ENCODE data around the gene DEDD2. TPM values are rescaled to one million over a fixed set of nuclear protein-coding genes. Genes with fewer than 3 reads are reported as not detected.

DEDD2 gene
- total RNA-seq, 6 donors from 2014 or later, result 38.6 to 154 (median 51.2) TPM

GRCh38 chr19:42155796-42156195 is 61.7 kb downstream of the DEDD2 start:
- Histone ChIP-seq H3K9me3 (no peaks in the 10 kb centered on the region), H3K4me3 (no peak overlapping the region), H3K4me1 (no peaks in the 10 kb centered on the region), H3K27ac (no peak overlapping the region), H3K36me3 (no peaks in the 10 kb centered on the region), H3K27me3 (peaks cover 0 to 6% (median 3%) of the 10 kb centered on the region in 4 donors)
- DNase-seq (no peak), ATAC-seq (ENCODE audit: low FRiP score in 2 of 2) (no peak)
- 33 to 34% methylated on average over 7 to 10 of the region's 10 CpGs for WGBS, 2 donors
- TF ChIP-seq EP300 (IDR thresholded peaks at IDR 0.05) (no peak), POLR2AphosphoS5 (IDR thresholded peaks at IDR 0.05) (no peak), POLR2A (IDR thresholded peaks at IDR 0.05) (no peak)
- TF ChIP-seq, protein P1, sequence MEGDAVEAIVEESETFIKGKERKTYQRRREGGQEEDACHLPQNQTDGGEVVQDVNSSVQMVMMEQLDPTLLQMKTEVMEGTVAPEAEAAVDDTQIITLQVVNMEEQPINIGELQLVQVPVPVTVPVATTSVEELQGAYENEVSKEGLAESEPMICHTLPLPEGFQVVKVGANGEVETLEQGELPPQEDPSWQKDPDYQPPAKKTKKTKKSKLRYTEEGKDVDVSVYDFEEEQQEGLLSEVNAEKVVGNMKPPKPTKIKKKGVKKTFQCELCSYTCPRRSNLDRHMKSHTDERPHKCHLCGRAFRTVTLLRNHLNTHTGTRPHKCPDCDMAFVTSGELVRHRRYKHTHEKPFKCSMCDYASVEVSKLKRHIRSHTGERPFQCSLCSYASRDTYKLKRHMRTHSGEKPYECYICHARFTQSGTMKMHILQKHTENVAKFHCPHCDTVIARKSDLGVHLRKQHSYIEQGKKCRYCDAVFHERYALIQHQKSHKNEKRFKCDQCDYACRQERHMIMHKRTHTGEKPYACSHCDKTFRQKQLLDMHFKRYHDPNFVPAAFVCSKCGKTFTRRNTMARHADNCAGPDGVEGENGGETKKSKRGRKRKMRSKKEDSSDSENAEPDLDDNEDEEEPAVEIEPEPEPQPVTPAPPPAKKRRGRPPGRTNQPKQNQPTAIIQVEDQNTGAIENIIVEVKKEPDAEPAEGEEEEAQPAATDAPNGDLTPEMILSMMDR (IDR thresholded peaks at IDR 0.05), result no peak

- peak in 1 of 2 donors; percentile 6 for ATAC-seq (ENCODE audit: low FRiP score in 2 of 2)
- H3K27me3 ChIP-seq, result peaks cover 0 to 9% (median 4%) of the 10 kb centered on the region in 4 donors
- 43 to 47% methylated on average over 15 of the region's 15 CpGs for WGBS, 2 donors
These were observed 62.8 kb downstream of the DEDD2 start for GRCh38 chr19:42154471-42155323.

GRCh38 chr19:42153672-42154433 is 63.6 kb downstream of the DEDD2 start:
- TF ChIP-seq, protein P1 (IDR thresholded peaks at IDR 0.05), result no peak
- no peak for TF ChIP-seq POLR2A (IDR thresholded peaks at IDR 0.05)
- no peak overlapping the region for H3K4me3 ChIP-seq
- no peak overlapping the region for H3K27ac ChIP-seq
- no peaks in the 10 kb centered on the region for H3K4me1 ChIP-seq
- H3K27me3 ChIP-seq, result peaks cover 0 to 9% (median 4%) of the 10 kb centered on the region in 4 donors
- no peaks in the 10 kb centered on the region for H3K36me3 ChIP-seq
- DNase-seq, result peak in 1 of 2 donors; percentile 46
- no peak for ATAC-seq (ENCODE audit: low FRiP score in 2 of 2)
- WGBS, 2 donors, result 47 to 61% methylated on average over 16 to 20 of the region's 20 CpGs
- H3K9me3 ChIP-seq, result no peaks in the 10 kb centered on the region

More at GRCh38 chr19:42154471-42155323, 62.8 kb downstream of the DEDD2 start:
- no peak overlapping the region for H3K27ac ChIP-seq
- peak in 1 of 2 donors; percentile 28 for DNase-seq
- H3K4me1 ChIP-seq, result no peaks in the 10 kb centered on the region
- H3K4me3 ChIP-seq, result no peak overlapping the region
- TF ChIP-seq, protein P1 (IDR thresholded peaks at IDR 0.05), result no peak
- TF ChIP-seq EP300 (IDR thresholded peaks at IDR 0.05) (no peak), POLR2A (IDR thresholded peaks at IDR 0.05) (no peak), POLR2AphosphoS5 (IDR thresholded peaks at IDR 0.05) (no peak)
- no peaks in the 10 kb centered on the region for H3K36me3 ChIP-seq
- no peaks in the 10 kb centered on the region for H3K9me3 ChIP-seq

DNA sequence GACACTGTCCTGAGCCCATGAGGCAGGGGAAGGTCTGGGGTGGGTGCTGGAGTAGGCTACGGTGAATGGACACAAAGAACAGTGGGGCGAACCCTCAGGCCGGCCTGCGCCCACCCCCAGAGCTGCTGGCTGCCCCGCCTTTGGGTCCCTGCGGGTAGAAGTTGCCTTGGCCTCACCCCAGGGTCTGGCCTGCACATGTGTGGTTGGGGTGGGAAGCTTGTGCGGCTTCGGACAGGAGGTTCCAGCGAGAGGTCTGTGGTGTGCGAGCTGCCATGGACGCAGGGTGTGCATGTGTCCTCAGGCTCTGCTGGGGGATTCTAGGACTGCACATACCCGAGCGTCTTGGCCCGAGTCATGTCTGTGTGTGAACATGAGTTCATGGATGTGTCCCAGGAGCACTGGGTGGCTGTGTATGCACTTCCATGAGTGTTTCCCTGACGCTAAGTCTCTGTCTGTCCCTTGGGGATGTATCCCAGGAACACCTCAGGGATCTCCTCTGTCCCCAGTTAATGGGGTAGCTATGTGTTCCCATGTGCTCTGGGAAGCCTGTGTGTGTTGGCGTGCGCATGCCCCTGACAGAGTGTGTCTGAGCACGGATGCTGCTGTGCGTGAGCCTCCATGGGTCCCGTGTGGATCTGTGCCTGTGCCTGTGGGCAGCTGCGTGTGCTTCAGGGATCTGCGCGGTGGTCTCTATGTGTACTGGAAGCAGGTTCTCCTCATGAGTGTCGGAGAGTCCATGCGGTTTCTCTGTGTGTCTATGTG is 64.4 kb downstream of the DEDD2 start:
- no peak overlapping the region for H3K4me3 ChIP-seq
- WGBS, 2 donors, result 81 to 91% methylated on average over 9 to 23 of the region's 25 CpGs
- peaks cover 0 to 9% (median 4%) of the 10 kb centered on the region in 4 donors for H3K27me3 ChIP-seq
- H3K27ac ChIP-seq, result no peak overlapping the region
- H3K9me3 ChIP-seq, result no peaks in the 10 kb centered on the region
- H3K36me3 ChIP-seq, result no peaks in the 10 kb centered on the region
- H3K4me1 ChIP-seq, result no peaks in the 10 kb centered on the region
- ATAC-seq (ENCODE audit: low FRiP score in 2 of 2), result no peak
- peak in 1 of 2 donors; percentile 48 for DNase-seq
- TF ChIP-seq, protein P1 (IDR thresholded peaks at IDR 0.05), result no peak
- TF ChIP-seq POLR2A (IDR thresholded peaks at IDR 0.05) (no peak), EP300 (IDR thresholded peaks at IDR 0.05) (no peak), POLR2AphosphoS5 (IDR thresholded peaks at IDR 0.05) (no peak)

Data from upper lobe of left lung (tissue), 6 donors.